ENCODE results near the gene HTR3A. TPM values are rescaled to one million over a fixed set of nuclear protein-coding genes. Genes with fewer than 3 reads are reported as not detected.
"Not testable (repeated sequence)": the region's sequence is repeated elsewhere in the genome, so short reads cannot be mapped to it uniquely, and the experiment has no call there.

The HTR3A gene
- total RNA-seq, 1 experiment from 2014 or later, result 0.21 TPM

- no peak for TF ChIP-seq REST (IDR thresholded peaks at IDR 0.05; ENCODE audit: insufficient read depth in 1 of 2, low read depth in 2 of 2, low read length in 1 of 2)
- no peak for TF ChIP-seq POLR2AphosphoS5 (IDR thresholded peaks at IDR 0.05; ENCODE audit: low read depth, low read length)
- no peak for TF ChIP-seq CTCF (IDR thresholded peaks at IDR 0.05)
- no peak for TF ChIP-seq SIN3A (IDR thresholded peaks at IDR 0.05; ENCODE audit: borderline replicate concordance, insufficient read depth, low read depth, low read length)
- no peak for TF ChIP-seq TCF7L2 (IDR thresholded peaks at IDR 0.05; ENCODE audit: low read depth, low read length)
- ChIA-PET POLR2A (no interaction called here), CTCF (no interaction called here)
- DNase-seq (ENCODE audit: low read depth, low spot score) (no peak), ATAC-seq (no peak)
- H3K4me1 ChIP-seq (ENCODE audit: control insufficient read depth, insufficient read depth, low read length), result no peaks in the 10 kb centered on the region
- H3K27me3 ChIP-seq (ENCODE audit: control insufficient read depth, insufficient read depth, low read length), result no peaks in the 10 kb centered on the region; the same call in 1 of the 2 replicates
- in situ Hi-C loops (cut with HindIII; ENCODE audit: low pct_unique_long_range_greater_than_20kb, low sequenced_read_pairs) (no loop called here), intact Hi-C loops (cut with micrococcal nuclease; ENCODE audit: unreplicated experiment) (no loop called here)
- H3K9me3 ChIP-seq (ENCODE audit: control insufficient read depth, insufficient read depth, low read depth, low read length), result no peaks in the 10 kb centered on the region
- H3K36me3 ChIP-seq (ENCODE audit: control insufficient read depth, insufficient read depth, low read length), result no peaks in the 10 kb centered on the region
- no peak overlapping the region for H3K27ac ChIP-seq (ENCODE audit: low read length)
- H3K4me3 ChIP-seq (ENCODE audit: low read depth in 2 of 2, low read length in 2 of 2), result no peak overlapping the region
- BruUV-seq (replicated peaks), result no TSS peak
Observed at GRCh38 chr11:113942256-113942655, 32.7 kb upstream of the HTR3A start.

- CTCF ChIA-PET; ATAC-seq; DNase-seq (ENCODE audit: low read depth, low spot score); H3K4me1 ChIP-seq (ENCODE audit: control insufficient read depth, insufficient read depth, low read length); H3K27ac ChIP-seq (ENCODE audit: low read length); H3K27me3 ChIP-seq (ENCODE audit: control insufficient read depth, insufficient read depth, low read length); H3K9me3 ChIP-seq (ENCODE audit: control insufficient read depth, insufficient read depth, low read depth, low read length); POLR2A ChIA-PET; H3K36me3 ChIP-seq (ENCODE audit: control insufficient read depth, insufficient read depth, low read length); intact Hi-C loops (cut with micrococcal nuclease; ENCODE audit: unreplicated experiment); in situ Hi-C loops (cut with HindIII; ENCODE audit: low pct_unique_long_range_greater_than_20kb, low sequenced_read_pairs); BruUV-seq (replicated peaks); H3K4me3 ChIP-seq (ENCODE audit: low read depth in 2 of 2, low read length in 2 of 2): not testable (repeated sequence)
Observed at GRCh38 chr11:113946162-113946561, 28.7 kb upstream of the HTR3A start.

- intact Hi-C loops (cut with micrococcal nuclease; ENCODE audit: unreplicated experiment), result no loop called here
- ATAC-seq (no peak), DNase-seq (ENCODE audit: low read depth, low spot score) (no peak)
- Histone ChIP-seq H3K9me3 (ENCODE audit: control insufficient read depth, insufficient read depth, low read depth, low read length) (no peaks in the 10 kb centered on the region), H3K27ac (ENCODE audit: low read length) (no peak overlapping the region), H3K4me1 (ENCODE audit: control insufficient read depth, insufficient read depth, low read length) (no peaks in the 10 kb centered on the region), H3K4me3 (ENCODE audit: low read depth in 2 of 2, low read length in 2 of 2) (no peak overlapping the region), H3K36me3 (ENCODE audit: control insufficient read depth, insufficient read depth, low read length) (no peaks in the 10 kb centered on the region), H3K27me3 (ENCODE audit: control insufficient read depth, insufficient read depth, low read length) (peaks cover 5% of the 10 kb centered on the region; the same call in 1 of the 2 replicates)
- in situ Hi-C loops (cut with HindIII; ENCODE audit: low pct_unique_long_range_greater_than_20kb, low sequenced_read_pairs), result no loop called here
- TF ChIP-seq REST (IDR thresholded peaks at IDR 0.05; ENCODE audit: insufficient read depth in 1 of 2, low read depth in 2 of 2, low read length in 1 of 2), result no peak
- TF ChIP-seq CTCF (IDR thresholded peaks at IDR 0.05), result no peak
- TF ChIP-seq POLR2AphosphoS5 (IDR thresholded peaks at IDR 0.05; ENCODE audit: low read depth, low read length), result no peak
- no peak for TF ChIP-seq TCF7L2 (IDR thresholded peaks at IDR 0.05; ENCODE audit: low read depth, low read length)
- TF ChIP-seq SIN3A (IDR thresholded peaks at IDR 0.05; ENCODE audit: borderline replicate concordance, insufficient read depth, low read depth, low read length), result no peak
- POLR2A ChIA-PET, result no interaction called here
- CTCF ChIA-PET, result no interaction called here
- no TSS peak for BruUV-seq (replicated peaks)
Observed at GRCh38 chr11:113947994-113948393, 26.9 kb upstream of the HTR3A start.

Data from Panc1 (cell line).